Sigmoid colon (tissue), 7 donors: ENCODE measurements around the gene NOTUM. TPM values are rescaled to one million over a fixed set of nuclear protein-coding genes. Genes with fewer than 3 reads are reported as not detected.

Experiments used
- DNase-seq: peaks from one replicate; pipeline ENCODE4 v3.0.0-alpha.2; 2019
- H3K27ac ChIP-seq, 4 donors: fragments of 200-600 bp; sonication (generic); one replicate each; pipeline ENCODE4 v1.5.1; 2016 to 2019; ENCODE audit warnings: mild to moderate bottlenecking in 1 of 4
- H3K27me3 ChIP-seq, 3 donors: fragments of 200-600 bp; sonication (generic); one replicate each; pipeline ENCODE4 v1.5.1; 2019; ENCODE audit warnings: mild to moderate bottlenecking in 1 of 3
- H3K36me3 ChIP-seq, 4 donors: fragments of 200-600 bp; sonication (generic); one replicate each; pipeline ENCODE4 v1.5.1; 2016 to 2019
- H3K4me1 ChIP-seq, 4 donors: fragments of 200-600 bp; sonication (generic); one replicate each; pipeline ENCODE4 v1.5.1; 2017 to 2019
- H3K4me3 ChIP-seq, 4 donors: fragments of 200-600 bp; sonication (generic); one replicate each; pipeline ENCODE4 v1.5.1; 2017 to 2019; ENCODE audit warnings: mild to moderate bottlenecking in 2 of 4, moderate library complexity in 1 of 4
- H3K9me3 ChIP-seq, 4 donors: fragments of 200-600 bp in 3 of 4; sonication (generic) in 3 of 4; one replicate each; pipeline versions ENCODE4 v1.5.1 to v1.6.1; 2013 to 2019
- EP300 ChIP-seq, 4 donors: sonication (generic); formaldehyde crosslinking; IDR thresholded peaks; one replicate each; pipeline ENCODE4 v1.6.1; 2017; ENCODE audit warnings: antibody characterized with exemption in 4 of 4
- POLR2A ChIP-seq, 2 donors: fragments of 450-650 bp; IDR thresholded peaks; one replicate each; pipeline ENCODE4 v1.6.1; 2016; ENCODE audit warnings: antibody characterized with exemption in 2 of 2, mild to moderate bottlenecking in 2 of 2, moderate library complexity in 2 of 2
- POLR2AphosphoS5 ChIP-seq, 4 donors: sonication (generic); formaldehyde crosslinking; IDR thresholded peaks; one replicate each; pipeline ENCODE4 v1.6.1; 2017; ENCODE audit warnings: antibody characterized with exemption in 4 of 4
- WGBS, 2 donors: extraction: QIAGEN DNeasy Blood & Tissue Kit; methylation state at CpG; one replicate each; pipeline ENCODE4 v1.1.7; 2013; 5-methylcytosine and 5-hydroxymethylcytosine counted together
- intact Hi-C: fragments of 100-400 bp; cut with DNase I; formaldehyde crosslinking; loops from one replicate; pipeline ENCODE4 v1.15.1; 2023
- polyA plus RNA-seq, 3 donors: library from polyadenylated mRNA; stranded (reverse); fragments of 200-250 nt; gene quantifications; one replicate each; pipeline ENCODE4 v1.2.3, GENCODE V29; 2013
- total RNA-seq, 4 donors: library from RNA; depleted of rRNA; stranded (reverse); fragments of >200 nt; gene quantifications; one replicate each; pipeline ENCODE4 v1.1.0, GENCODE V29; 2016
- TF ChIP-seq, protein P1 (sequence below), 4 experiments: fragments of 450-650 bp in 3 of 4; fragments of 200-600 bp in 1 of 4; IDR thresholded peaks; one replicate each; pipeline ENCODE4 v1.5.1; 2016 to 2019; ENCODE audit warnings: antibody characterized with exemption in 4 of 4, mild to moderate bottlenecking in 3 of 4, moderate library complexity in 2 of 4
- donor health status: healthy with polysubstance abuse.
- donor health status: Bipolar disorder and iron deficiency.
- donor health status: healthy.

Gene NOTUM
- total and polyA plus RNA-seq, 7 donors: 0.22 TPM; not detected in 6

DNA sequence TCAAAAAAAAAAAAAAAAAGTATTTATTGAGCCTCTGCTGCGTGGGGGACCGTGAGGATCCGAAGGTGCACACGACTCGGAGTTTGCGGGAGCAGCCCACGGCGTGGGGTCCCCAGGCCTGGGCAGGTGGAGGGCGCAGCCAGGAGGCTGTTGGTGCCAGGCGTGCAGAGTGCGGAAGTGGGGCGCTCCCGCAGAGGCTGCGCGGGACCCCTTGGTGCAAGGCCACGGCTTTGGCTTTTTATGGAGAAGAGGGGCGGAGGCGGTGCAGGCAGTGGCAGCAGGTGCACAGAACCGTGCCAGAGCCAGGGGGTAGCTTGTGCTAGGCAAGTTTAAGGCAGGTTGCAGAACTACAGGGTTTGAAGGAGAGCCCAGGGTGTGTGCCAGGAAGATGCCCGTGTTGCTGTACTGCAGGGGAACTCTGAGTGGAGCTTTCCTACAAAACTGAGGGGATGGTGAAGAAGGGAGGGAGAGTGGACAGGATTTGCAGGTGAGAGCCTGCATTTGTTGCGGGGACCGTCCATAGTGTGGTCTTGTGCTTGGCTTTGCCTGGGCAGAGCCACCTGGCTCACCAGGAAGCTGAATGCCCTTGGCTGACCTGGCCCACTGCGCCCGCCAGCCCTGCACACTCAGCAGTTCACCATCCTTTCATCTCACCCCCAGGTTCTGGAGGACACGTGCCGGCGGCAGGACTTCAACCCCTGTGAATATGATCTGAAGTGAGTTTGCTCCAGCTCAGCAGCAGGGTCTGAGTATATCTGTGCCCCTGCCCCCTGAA, 17.7 kb upstream of the NOTUM start:
- intact Hi-C loops: loop anchor here (5.0 kb wide), 1 partner anchor 44 kb away; the partner anchor contains the start of genes CENPX and LRRC45
- Histone ChIP-seq H3K27me3 (no peaks in the 10 kb centered on the region), H3K4me3 (peak overlapping the region in 3 of 4 donors; percentile 76 to 97 (median 97)), H3K9me3 (no peaks in the 10 kb centered on the region), H3K36me3 (peaks cover 0 to 33% (median 5%) of the 10 kb centered on the region in 4 donors), H3K4me1 (peaks cover 0 to 20% (median 18%) of the 10 kb centered on the region in 4 donors), H3K27ac (peak overlapping the region in 2 of 4 donors; percentile 92 to 94)
- WGBS, 2 donors: 81 to 92% methylated on average over 27 of the region's 27 CpGs
- no peak for DNase-seq
- TF ChIP-seq, protein P1, sequence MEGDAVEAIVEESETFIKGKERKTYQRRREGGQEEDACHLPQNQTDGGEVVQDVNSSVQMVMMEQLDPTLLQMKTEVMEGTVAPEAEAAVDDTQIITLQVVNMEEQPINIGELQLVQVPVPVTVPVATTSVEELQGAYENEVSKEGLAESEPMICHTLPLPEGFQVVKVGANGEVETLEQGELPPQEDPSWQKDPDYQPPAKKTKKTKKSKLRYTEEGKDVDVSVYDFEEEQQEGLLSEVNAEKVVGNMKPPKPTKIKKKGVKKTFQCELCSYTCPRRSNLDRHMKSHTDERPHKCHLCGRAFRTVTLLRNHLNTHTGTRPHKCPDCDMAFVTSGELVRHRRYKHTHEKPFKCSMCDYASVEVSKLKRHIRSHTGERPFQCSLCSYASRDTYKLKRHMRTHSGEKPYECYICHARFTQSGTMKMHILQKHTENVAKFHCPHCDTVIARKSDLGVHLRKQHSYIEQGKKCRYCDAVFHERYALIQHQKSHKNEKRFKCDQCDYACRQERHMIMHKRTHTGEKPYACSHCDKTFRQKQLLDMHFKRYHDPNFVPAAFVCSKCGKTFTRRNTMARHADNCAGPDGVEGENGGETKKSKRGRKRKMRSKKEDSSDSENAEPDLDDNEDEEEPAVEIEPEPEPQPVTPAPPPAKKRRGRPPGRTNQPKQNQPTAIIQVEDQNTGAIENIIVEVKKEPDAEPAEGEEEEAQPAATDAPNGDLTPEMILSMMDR (IDR thresholded peaks at IDR 0.05): no peak
- no peak for TF ChIP-seq EP300 (IDR thresholded peaks at IDR 0.05)
- no peak for TF ChIP-seq POLR2A (IDR thresholded peaks at IDR 0.05)
- TF ChIP-seq POLR2AphosphoS5 (IDR thresholded peaks at IDR 0.05): no peak

DNA sequence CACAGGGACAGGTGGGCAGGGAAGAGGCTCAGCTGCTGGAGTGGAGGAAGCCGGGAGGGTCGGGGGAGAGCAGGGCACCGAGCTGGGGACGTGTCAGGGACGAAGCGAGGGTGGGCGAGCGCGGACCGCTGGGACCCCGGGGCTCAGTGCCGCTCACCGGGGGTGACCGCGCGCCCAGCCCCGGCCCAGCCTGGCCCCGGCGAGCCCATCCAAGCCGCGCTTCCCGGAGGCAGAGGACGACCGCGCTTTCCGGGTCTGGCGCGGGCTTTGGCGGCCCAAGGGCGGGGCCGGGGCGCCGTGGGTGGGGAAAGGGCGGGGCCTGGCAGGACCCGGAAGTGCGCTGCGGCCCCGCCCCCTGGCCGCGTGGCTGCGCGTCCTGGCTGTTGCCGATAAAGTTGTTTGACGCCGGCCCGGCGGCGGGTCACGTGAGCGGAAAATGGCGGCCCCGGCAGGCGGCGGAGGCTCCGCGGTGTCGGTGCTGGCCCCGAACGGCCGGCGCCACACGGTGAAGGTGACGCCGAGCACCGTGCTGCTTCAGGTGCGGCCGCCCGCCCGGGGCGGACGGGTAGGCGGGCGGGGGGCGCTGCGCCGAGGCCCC, 16.3 kb upstream of the NOTUM start, which contains the start of gene ASPSCR1:
ASPSCR1 (plus strand) TSS at position 419 of the 598 bp plus-strand sequence; CDS start at position 437, 18 bp downstream.
- Histone ChIP-seq H3K36me3 (peaks cover 0 to 30% (median 5%) of the 10 kb centered on the region in 4 donors), H3K27me3 (no peaks in the 10 kb centered on the region), H3K4me3 (peak within 1 kb of the TSS; percentile 68 to 97 (median 86)), H3K4me1 (peaks cover 0 to 20% (median 18%) of the 10 kb centered on the region in 4 donors), H3K9me3 (no peaks in the 10 kb centered on the region), H3K27ac (peak within 1 kb of the TSS; percentile 90 to 94 (median 91))
- TF ChIP-seq EP300 (IDR thresholded peaks at IDR 0.05): no peak
- TF ChIP-seq POLR2AphosphoS5 (IDR thresholded peaks at IDR 0.05): peak; percentile 78 to 86 (median 82)
- TF ChIP-seq POLR2A (IDR thresholded peaks at IDR 0.05): peak in 1 of 2 donors; percentile 23
- TF ChIP-seq, protein P1 (IDR thresholded peaks at IDR 0.05): no peak
- 0% methylated on average over 76 of the region's 76 CpGs for WGBS, 2 donors
- intact Hi-C loops: loop anchor here (5.0 kb wide), 1 partner anchor 45 kb away; the partner anchor contains the start of genes CENPX and LRRC45
- peak; percentile 96 for DNase-seq

DNA sequence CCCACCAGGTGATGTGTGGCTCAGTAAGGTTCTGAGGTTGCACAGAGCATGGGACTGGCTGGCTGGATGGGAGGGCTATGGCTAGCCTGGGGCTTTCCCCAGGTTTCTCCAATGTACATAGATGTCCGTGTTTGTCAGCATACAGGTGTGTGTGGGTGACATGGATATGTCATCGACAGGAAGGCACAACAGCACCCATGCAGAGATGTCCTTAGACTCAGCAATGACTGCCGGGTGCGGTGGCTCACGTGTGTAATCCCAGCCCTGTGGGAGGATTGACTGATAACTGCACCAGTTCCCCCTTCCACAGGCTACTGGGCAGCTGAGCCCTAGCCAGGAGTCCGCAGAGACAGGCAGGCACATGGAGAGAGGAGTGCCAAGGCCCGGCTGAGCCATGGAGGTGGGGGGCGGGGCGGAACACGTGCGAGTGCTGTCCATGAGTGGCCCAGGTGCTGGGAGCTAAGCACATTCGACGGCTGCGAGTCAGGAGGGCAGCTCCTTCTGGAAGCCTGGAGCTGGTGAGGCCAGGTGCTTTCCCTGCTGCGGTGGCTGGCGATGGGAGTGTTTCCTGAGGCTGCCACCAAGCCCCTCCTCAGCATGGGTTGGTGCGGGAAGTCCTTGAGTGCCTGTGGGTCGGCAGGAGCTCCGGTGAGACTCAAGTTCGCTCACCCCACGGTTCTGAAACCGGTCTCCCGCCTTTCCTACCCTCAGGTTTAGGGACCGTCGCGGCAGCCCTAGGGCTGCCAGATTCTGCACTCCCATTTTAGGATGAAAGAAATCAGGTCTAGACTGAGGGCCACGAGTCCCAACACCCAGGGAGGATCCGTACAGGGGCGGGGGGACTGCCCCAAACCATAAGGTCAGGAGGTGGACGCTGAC, 15.6 kb upstream of the NOTUM start:
- peak overlapping the region; percentile 90 to 94 (median 91) for H3K27ac ChIP-seq
- intact Hi-C loops: loop anchor here (5.0 kb wide), 1 partner anchor 46 kb away; the partner anchor contains the start of genes CENPX and LRRC45
- no peaks in the 10 kb centered on the region for H3K9me3 ChIP-seq
- H3K36me3 ChIP-seq: peaks cover 0 to 25% (median 5%) of the 10 kb centered on the region in 4 donors
- peaks cover 0 to 20% (median 18%) of the 10 kb centered on the region in 4 donors for H3K4me1 ChIP-seq
- no peak for TF ChIP-seq POLR2A (IDR thresholded peaks at IDR 0.05)
- peak overlapping the region; percentile 68 to 97 (median 86) for H3K4me3 ChIP-seq
- WGBS, 2 donors: 25 to 28% methylated on average over 30 of the region's 30 CpGs
- no peaks in the 10 kb centered on the region for H3K27me3 ChIP-seq
- no peak for DNase-seq

DNA sequence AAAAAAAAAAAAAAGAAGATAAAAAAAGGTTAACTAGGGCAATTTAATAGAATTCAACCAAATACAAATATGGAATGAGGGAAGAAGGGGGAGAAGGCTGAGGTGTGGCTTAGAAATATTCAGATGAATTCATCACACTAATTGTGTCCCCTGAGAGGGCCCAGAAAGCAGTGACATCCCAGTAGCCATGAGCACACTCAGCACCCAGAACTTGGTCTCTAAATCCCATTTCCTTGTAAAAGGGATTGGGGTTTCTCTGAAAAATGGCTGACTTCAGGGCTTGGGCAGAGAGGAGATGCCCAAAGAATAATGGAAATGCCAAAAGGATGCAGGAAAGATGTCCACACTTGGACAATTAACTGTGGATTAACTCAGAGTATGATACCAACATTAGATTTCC, 12.4 kb upstream of the NOTUM start:
- H3K4me1 ChIP-seq: peaks cover 0 to 19% (median 15%) of the 10 kb centered on the region in 4 donors
- TF ChIP-seq, protein P1 (IDR thresholded peaks at IDR 0.05): no peak
- TF ChIP-seq EP300 (IDR thresholded peaks at IDR 0.05) (no peak), POLR2A (IDR thresholded peaks at IDR 0.05) (no peak), POLR2AphosphoS5 (IDR thresholded peaks at IDR 0.05) (no peak)
- H3K36me3 ChIP-seq: no peaks in the 10 kb centered on the region
- H3K9me3 ChIP-seq: no peaks in the 10 kb centered on the region
- H3K27me3 ChIP-seq: no peaks in the 10 kb centered on the region
- intact Hi-C loops: no loop called here
- no peak overlapping the region for H3K4me3 ChIP-seq
- no peak for DNase-seq
- no peak overlapping the region for H3K27ac ChIP-seq
